ENCODE results near the gene PPP1R15B.

Gene PPP1R15B

DNA sequence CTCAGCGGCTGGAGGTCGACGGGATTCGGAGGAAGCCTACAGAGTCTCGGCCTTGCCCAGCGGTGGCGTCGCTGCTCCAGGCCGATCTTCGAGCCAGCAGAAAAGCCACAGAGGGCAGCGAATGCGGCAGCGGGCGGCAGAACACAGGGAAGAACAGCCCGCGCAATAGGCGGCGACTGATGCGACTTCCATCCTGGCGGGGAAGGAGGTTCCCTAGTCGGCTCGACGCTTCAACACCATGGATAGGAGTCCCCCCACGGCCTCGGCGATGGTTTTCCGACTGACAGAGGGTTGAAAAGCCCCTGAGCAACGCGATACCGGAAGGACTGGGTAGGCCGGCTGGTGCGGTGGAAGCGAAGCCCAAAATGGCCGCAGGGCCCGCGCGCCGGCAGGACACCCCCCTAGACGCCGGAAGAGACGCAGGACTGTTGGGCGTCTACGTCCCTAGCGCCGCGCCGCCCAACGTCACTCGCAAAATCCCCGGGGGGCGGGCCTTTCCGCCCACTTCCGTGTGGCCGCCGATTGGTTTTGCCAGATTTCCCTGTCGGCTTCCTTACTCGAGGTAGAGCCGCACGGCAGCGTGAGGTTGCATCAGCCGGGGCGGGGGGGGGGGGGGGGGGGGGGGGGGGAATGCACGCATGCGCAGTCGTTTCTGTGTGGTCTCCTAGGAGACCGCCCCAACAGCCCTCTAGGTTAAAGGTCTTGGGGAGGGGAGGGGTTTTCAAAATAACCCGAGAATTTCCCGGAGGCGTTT is at the start of gene PPP1R15B:
TSS of gene PPP1R15B (minus strand) at position 367 of the 754 bp plus-strand sequence. CDS start 406 bp downstream, outside the sequence.
- DNase-seq, result peak; percentile 98

DNA sequence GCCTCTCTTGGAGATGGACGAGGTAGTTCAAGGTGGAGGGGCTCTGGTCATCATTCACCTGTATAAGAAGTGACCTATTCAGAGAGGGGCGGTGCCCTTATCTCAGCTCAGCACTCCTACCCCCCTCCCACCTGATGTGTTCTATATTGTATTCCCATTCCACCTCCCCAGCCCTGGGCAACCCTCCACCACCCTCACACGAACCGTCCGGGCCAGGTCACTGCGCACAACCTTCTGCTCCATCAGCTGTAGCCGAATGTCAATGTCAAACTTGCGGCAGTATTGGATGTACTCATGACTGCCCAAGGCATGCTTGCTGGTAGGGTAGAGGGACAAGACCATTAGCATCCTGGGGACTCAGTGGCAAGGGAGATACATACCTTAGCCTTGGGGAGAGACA is 48.7 kb upstream of the PPP1R15B start:
- no peak for DNase-seq

DNA sequence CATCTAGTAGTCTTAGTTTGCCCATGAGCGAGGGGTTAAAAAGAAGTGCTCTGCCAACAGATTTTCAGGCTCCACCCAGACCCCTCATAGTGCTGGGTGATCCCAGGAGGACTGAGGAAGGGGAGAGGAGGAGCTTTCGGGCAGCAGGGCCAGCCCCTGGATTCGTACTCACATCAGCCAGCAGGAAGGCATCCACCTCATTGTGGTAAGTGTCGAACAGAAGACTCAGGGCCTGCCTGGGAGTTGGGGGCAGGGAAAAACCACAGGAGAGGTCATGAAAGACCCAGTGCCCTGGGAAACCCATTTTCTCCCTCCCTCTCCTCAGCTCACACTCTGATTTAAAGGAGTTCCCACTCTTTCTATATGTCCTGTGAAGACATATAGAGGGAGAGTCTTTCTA is 48.1 kb upstream of the PPP1R15B start:
- no peak for DNase-seq

DNA sequence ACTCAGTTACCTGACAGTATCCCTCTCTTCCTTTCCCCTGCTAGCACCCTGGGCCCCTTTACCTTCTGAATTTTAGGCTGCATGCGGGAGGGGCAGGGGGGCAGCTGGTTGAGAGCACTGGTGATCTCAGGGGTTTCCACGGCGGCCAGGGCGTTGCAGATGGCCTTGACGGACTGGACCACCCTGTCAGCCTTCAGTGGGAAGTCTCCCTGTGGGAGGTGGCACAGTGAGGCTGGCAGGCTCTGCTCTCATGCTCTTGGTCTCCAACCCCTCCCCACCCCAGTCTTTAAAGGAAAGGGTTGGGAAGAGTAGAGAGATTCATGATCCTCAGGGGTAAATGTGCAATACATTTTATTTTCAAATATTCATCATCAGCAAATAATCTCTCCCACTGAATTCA is 46.0 kb upstream of the PPP1R15B start:
- DNase-seq, result no peak

DNA sequence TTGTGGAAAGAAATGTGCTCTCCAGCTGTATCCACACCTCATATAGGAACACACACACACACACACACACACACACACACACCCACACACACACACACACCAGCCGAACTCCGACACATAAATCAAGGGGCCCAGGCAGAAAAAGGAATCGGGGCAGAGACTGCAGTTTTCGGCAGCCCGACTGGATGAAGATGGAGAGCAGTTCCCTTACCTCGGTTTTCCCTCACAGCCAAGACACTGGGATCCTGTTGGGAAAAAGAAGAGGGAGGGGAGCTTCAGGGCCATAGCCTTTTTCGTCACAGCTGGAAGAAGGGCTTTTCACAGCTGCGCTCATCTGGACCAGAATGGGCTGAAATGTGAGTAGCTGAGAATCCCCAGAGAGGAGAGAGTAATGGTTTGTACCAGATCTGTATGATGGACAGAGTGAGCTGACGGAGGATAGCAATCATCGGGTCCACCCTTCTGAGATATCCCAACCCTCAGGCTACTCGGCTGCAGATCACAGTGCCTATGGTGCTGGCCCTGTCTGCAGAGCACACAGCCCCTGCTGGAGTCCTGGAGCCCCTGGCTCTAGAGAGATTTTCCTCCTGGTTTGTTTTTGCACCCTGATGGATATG is 45.3 kb upstream of the PPP1R15B start:
- no peak for DNase-seq

DNA sequence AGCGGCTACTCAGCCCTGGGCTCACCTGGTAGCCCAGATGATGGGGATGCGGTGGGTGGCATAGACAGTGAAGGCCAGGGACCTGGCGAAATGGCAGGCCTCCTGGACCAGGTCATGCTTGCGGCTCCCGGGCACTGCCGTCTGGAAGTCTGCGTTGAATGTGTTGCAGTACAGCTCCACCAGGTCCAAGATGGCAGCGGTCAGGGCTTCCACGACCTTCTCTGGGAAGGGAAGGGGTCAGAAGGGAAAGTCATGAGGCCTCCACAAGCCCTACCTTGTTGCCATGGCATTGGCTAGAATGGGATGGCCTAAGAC is 44.2 kb upstream of the PPP1R15B start:
- no peak for DNase-seq

DNA sequence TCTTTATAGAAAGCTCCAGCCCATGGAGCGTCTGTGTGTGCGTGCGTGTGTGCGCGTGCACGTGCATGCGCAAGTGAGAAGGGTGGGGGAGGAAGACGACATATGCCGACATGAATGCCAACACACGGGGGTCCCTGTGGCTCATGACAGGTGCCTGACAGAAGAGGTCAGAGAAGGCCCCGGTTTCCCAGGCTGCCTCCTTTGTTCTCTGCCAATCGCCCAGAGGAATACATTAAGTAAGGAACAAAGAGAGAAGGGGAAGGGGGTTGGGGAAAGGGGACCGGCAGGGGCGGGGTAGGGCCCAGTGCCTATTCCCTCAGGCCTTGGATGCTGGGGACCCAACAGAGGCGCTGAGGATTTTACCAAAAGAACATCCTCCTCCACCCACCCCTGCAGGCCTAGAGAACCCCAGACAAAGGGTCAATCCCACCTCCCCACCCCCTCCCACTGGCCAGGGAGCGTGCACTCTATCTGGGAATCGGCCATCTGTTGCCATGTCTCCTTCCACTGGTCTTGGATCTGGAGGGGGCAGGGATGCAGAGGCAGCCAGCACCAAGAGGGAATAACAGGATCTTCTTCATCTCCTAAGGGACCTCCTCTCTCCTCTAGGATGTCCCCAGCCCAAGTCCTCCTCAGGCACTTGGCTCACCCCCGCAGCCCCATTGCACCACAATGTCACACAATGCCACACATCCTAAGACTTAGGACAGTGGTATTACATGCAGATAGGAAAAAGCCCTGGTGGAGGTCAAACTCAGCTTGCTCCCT is 43.6 kb upstream of the PPP1R15B start:
- DNase-seq, result no peak

DNA sequence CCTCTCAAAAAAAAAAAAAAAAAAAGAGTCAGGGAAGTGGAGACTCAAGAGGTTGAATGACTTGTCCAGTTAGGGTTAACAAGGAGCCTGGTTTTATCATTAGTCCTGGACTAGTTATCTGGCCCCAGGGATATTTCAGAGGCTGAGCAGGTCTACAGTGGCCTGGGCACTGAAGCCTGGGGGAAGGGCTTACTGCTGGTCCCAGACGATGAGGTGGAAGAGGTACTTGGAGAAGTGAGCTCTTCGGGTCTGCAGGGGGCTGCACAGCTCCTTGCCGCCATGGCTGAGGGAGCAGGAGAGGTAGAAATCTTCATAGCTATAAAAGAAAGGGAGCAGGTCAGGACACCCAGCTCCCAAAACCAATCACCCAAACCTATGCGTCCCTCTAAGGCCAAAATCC is 42.9 kb upstream of the PPP1R15B start:
- no peak for DNase-seq

DNA sequence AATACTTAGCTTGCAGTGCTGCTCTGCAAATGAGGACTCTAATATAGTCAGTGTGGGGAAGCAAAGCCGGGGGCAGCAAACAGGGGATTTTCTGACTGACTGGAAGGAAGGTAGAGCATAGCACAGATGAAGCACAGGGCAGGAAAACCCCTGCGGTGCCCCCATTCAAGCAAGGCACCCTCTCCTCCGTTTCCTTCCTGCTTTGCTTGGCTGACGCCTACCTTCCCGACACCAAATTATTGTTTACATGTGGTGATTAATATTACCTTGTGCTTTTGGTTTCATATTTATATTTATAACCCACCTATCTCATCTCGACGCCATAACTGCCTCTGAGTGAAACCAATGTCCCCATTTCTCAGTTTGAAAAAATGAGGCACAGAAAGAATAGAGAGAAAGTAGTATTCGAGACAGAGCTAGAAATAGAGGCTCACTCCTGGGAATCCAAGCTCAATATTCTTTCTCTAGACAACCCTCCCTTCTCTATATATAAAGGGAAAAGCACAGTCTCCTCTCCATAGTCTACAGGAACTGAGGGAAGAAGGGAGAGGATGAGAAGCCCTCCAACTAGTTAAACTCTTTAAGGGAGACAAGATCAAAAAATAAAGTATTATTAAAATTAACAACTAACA is 41.6 kb upstream of the PPP1R15B start:
- no peak for DNase-seq

DNA sequence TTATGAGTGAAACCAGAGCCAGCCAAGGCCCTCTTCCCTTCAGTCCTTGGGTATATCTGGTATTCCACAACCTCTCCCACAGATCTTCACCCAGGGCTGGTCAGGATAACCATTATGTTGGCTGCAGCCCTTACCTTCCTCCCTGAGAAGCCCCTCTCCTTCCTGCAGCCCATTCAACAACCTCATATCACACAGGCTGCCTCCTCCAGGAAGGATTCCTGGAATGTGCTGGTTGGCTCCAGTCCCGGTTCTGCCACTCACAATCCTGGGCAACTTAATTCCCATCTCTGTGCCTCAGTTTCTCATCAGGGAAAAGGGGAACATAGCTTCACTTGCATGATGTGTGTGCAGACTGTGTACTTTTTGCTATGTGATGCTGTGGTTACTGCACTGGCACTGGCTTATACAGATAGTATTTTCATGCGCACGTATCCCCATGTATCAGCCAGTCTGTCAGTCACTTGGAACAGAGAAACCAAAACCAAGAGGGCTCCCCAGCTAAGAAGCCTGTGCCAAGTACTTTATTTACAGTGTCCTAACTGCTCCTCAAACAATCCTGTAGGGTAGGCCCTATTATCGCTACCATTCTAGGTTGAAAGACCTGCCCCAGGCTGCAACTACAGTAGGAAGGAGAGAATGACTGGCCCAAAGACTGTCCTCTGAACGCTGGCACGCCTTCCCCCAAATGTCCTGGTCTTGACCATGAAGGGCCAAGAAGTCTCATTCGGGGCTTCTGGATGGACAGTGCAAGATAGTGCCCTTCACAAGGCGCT is 39.9 kb upstream of the PPP1R15B start:
- no peak for DNase-seq

DNA sequence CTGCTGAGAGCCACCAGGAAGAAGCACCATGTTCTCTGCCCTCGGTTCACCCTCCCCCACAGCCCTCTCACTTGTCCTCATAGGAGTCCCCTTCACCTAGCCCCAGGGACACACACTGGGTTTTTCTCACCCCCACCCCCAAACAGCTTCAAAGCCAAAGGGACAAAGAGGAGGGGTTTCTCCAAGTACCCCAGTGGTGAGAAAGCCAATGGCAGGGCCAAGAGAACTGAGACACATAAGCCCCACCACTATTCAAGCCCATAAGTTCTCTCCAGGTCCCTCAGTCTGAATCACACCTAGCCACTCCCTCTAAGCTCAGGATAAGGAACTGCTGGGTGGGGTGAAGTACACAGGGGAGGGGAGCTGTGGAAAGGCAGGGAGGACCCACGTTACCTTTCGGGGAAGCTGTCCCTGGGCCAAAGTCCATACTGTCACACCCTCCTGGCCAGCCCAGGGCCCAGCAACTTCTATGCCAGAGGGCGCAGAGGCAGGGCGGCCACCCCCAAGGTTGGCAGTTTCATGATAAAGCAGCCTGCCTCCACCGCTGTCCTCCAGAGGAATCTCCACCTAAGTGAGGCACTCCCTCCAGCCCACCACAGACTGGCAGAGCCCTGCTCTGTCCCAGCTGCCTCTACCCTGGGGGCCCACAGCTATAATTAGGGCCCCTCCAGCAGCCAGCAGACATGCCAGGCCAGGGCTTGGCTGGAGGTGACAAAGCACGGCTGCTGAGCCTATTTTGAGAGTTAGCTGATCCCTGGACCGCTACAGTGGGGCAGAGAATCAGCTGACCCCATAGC is 39.0 kb upstream of the PPP1R15B start:
- DNase-seq, result peak; percentile 18

DNA sequence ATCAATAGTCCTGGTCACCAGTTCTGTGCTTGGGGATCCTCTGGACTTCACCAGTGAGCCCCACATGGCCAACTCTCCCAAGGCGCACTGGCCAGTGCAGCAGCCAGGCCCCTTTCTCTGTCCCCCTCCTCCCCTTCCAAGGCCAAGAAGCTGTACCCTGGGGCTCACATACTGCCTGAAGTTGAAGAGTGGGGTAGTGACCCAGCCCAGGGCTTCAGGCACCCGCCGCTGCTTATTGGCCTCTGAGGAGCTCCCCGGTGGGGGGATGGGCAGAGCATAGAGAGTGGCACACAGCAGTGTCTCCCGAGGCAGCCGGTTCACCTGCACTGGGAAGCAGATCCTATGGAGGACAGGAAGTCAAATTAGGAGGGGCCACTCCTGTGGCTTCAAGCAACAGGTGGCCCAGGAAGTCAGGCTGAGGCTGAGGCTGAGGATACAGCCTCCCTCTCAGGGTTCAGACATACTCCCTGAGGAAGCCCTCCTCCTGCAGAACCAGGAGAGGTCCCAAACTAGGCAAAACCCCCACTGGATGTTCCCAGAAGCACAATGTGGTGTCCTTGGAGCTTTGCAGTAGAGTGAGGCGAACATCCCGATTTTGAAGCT is 38.2 kb upstream of the PPP1R15B start:
- DNase-seq, result no peak

DNA sequence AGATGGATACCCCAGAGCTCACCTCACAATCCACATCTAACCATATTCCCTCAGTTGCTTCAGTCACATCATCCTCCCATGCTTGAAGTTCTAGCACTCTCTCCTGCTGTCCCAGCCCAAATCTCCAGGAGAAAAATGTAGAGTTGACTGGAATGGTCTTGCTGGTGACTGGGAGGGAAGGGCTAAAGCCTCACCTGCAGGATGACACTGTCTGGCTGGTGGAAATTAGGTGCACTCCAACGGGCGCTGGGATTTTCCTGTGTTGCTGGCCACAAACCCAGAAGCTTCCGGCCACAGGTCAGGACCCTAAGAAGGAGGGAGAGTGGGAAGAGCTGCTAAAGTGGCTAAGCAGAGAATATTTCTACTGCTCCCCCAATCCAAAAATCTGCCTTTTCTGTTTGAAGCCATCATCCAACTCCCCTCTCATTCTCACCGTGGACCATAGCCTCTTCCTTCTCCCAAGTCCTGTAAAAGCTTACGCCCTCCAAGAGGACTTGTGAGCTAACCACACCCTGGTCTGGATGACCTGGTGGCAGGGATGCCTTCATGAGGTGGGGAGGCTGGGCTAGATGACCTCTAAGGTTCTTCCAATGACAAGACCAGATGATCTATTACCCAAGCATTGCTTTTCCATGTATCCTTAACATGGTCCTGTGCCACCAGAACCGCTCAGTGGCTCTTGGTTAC is 37.5 kb upstream of the PPP1R15B start:
- no peak for DNase-seq

DNA sequence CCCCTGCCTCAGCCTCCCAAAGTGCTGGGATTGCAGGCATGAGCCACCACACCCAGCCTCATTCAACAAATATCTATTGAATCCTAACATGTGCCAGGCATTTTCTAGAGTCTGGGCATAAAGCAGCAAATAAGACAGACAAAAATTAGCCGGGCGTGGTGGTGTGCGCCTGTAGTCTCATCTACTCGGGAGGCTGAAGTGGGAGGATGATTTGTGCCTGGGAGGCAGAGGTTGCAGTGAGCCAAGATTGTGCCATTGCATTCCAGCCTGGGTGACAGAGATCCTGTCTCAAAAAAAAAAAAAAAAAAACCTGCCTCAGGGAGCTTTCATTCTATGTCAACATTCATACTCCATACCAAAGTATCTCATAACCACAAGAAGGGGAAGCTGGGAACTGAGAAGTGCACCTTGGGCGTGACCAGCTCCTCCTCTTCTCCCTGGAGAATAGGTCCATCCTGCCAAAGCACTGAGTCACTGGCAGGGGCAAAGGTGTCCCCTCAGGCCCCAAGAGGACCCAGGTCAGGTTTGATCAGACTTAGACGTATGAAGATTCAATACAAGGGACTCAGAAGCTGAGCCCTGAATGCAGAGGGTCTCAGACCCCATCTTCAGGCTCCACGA is 36.8 kb upstream of the PPP1R15B start:
- DNase-seq, result peak; percentile 46

DNA sequence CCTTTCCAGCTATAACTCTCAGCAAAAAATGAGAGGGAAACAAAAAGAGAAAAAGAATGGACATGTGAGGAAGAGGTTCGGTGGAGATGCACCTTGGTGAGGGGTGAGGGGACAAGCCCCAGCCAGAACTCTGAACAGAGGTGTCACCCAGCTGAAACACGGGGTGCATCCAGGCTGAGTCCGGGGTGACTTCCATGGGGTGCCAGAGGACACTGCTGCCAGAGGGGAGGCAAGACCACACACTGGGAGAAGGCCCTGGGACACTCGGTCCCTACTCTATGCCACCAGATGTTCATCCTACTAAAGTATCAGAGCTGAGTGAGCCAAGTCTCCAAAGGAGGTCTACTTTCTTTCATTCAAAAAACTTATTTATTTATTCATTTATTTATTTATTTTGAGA is 36.1 kb upstream of the PPP1R15B start:
- DNase-seq, result no peak

DNA sequence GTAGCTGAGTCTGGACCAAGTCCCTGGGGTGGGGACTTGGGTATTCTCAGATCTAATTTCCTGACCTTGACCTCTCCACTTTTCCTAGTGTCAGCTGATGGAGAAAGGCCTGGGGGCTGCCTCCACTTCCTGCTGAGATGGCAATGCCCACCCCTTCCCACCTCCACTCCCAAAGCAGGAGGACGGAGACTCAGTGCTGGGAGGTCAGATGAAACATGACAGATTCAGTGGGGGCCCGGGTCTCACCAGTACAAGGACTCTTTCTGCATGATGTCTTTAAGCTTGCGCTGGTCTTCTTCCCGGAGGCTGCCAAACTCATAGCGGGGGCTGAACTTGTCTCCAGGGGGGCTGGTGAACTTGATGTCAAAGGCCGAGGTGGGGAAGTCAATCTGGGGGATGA is 35.6 kb upstream of the PPP1R15B start:
- DNase-seq, result no peak

DNA sequence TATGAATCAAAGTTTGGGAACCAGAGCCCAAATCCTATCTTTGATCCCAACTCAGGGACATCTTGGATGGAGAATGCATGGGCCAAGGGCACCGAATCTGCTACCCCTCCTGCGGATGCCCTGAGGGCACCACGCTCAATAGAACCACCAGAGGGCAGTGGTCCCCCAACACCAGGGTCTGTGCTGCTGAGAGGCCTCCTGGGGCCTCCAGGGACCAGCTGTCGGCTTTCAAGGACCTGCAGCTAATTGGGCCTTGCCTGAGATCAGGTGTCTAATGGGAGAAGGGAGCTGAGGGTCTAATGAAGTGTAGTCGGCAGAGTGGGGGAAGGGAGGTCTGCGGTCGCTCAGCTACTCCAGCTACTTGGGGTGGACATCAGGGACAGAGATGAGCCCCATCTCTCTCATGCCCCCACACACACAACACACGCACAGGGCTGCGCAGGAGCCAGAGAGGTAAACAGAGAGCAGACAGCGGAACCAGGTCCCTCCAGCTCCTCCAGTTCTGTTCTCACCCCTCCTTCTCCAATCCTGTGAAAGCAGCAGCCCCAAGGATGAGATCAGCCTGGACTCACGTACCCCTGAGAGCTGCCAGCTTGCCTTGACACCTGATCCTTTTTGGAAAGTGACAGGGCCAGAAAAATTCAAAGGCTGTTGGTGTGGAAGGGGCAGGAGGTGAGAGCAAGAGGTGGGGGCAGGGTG is 34.9 kb upstream of the PPP1R15B start:
- peak; percentile 23 for DNase-seq

DNA sequence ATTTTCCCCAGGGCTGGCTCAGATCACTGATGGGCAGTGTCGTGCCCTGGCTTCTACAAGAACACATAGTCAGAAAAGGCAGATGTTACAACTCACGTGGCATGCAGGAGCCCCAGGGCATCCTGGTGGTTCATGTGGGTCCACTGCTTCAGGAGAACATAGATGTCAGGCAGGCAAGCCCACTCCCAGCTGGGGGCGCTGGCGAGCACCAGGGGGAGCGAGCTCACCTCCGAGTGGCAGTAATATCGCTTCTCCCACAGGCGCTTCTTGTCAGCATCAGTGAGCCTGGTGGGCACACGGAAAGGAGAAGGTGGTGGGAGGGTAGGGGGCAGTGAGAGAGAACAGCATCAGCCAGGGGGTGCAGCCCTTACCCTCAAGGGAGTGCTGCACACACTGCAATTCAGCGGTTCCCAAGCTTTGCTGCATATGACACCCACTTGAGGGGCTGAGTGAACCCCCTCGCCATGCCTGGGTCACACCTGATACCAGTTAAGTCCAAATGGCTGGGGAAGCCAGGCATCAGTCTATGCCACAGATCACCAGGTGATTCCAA is 34.3 kb upstream of the PPP1R15B start:
- peak; percentile 25 for DNase-seq

DNA sequence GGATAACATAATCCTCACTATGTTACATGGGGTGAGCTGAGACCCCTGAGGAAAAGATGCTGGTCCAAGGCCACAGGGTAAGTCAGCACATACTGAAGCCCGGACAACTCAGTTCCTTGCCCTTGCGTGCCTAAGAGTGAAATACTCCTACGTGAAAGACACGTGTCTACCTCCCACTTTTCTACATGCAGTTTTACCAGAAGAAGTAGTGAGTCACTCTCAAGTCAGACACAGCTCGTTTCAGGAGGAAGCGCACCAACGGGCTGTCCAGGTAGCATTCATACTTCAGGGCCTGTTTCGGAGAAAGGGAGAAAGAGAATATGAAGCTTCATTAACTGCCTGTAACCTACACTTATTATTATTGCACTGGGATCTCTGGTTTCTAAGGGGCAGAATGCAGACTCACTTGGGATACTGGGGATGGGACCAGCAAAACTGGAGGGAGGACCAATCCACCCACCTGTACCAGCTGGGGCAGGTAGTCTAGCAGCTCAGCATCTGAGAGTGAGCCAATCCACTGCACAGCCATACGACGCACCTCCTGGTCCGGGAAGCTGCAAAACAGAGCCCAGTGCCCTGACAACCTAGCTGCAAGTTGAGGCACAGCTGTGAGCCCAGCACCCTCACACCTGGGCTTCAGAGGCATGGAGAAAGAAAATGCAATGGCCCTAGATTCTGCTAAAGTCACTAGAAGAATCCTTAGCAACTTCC is 32.4 kb upstream of the PPP1R15B start:
- peak; percentile 94 for DNase-seq
